Measurements from ENCODE around the gene SLC12A8.

Gene SLC12A8

GRCh38 chr3:125117631-125118191 is 94.8 kb downstream of the SLC12A8 start:
- no peak for TF ChIP-seq CTCF (IDR thresholded peaks at IDR 0.05; ENCODE audit: insufficient read depth, low read depth, low read length, missing control alignments)
- H3K4me3 ChIP-seq (ENCODE audit: low read length) = no peak overlapping the region
- DNase-seq (ENCODE audit: low read depth) = no peak

GRCh38 chr3:125116311-125117080 is 96.1 kb downstream of the SLC12A8 start:
- no peak for TF ChIP-seq CTCF (IDR thresholded peaks at IDR 0.05; ENCODE audit: insufficient read depth, low read depth, low read length, missing control alignments)
- no peak overlapping the region for H3K4me3 ChIP-seq (ENCODE audit: low read length)
- DNase-seq (ENCODE audit: low read depth) = peak; percentile 79

GRCh38 chr3:125115640-125116039 is 96.9 kb downstream of the SLC12A8 start:
- H3K4me3 ChIP-seq (ENCODE audit: low read length) = no peak overlapping the region
- no peak for TF ChIP-seq CTCF (IDR thresholded peaks at IDR 0.05; ENCODE audit: insufficient read depth, low read depth, low read length, missing control alignments)
- no peak for DNase-seq (ENCODE audit: low read depth)

GRCh38 chr3:125112981-125113380 is 99.6 kb downstream of the SLC12A8 start:
- no peak overlapping the region for H3K4me3 ChIP-seq (ENCODE audit: low read length)
- no peak for TF ChIP-seq CTCF (IDR thresholded peaks at IDR 0.05; ENCODE audit: insufficient read depth, low read depth, low read length, missing control alignments)
- no peak for DNase-seq (ENCODE audit: low read depth)

- DNase-seq (ENCODE audit: low read depth) = no peak
- no peak for TF ChIP-seq CTCF (IDR thresholded peaks at IDR 0.05; ENCODE audit: insufficient read depth, low read depth, low read length, missing control alignments)
- H3K4me3 ChIP-seq (ENCODE audit: low read length) = no peak overlapping the region
These were observed 101.6 kb downstream of the SLC12A8 start for GRCh38 chr3:125110876-125111480.

GRCh38 chr3:125110016-125110875 is 102.3 kb downstream of the SLC12A8 start:
- DNase-seq (ENCODE audit: low read depth) = peak; percentile 76
- no peak overlapping the region for H3K4me3 ChIP-seq (ENCODE audit: low read length)

More at GRCh38 chr3:125110016-125110875, 102.3 kb downstream of the SLC12A8 start:
- TF ChIP-seq CTCF (IDR thresholded peaks at IDR 0.05; ENCODE audit: insufficient read depth, low read depth, low read length, missing control alignments) = no peak

All from epithelial cell of esophagus (primary cell).